ENCODE results near the gene PLAAT4. TPM values are rescaled to one million over a fixed set of nuclear protein-coding genes. Genes with fewer than 3 reads are reported as not detected.

Gene PLAAT4
- total and polyA plus RNA-seq, 2 of the 13 experiments (the other 11 are each of a cell fraction or from before 2014, with no cell fraction given), result 0.71 to 1.00 TPM

- Histone ChIP-seq H3K9me3 (ENCODE audit: low read length) (no peaks in the 10 kb centered on the region), H3K4me3 (replicated peaks in 1 of 3; ENCODE audit: insufficient read depth in 1 of 3, low read depth in 2 of 3, low read length in 3 of 3) (no peak overlapping the region), H3K36me3 (replicated peaks in 1 of 2; ENCODE audit: control insufficient read depth in 1 of 2, insufficient read depth in 2 of 2, low read length in 2 of 2) (no peaks in the 10 kb centered on the region), H3K79me2 (ENCODE audit: insufficient read depth, low read length) (no peaks in the 10 kb centered on the region), H3K9ac (ENCODE audit: insufficient read depth, low read depth, low read length) (no peak overlapping the region), H2AFZ (ENCODE audit: low read length) (no peak overlapping the region), H3K4me2 (ENCODE audit: low read depth, low read length) (no peak overlapping the region), H3K4me1 (ENCODE audit: insufficient read depth, low read length) (no peaks in the 10 kb centered on the region), H3K27ac (ENCODE audit: extremely low read length, insufficient read depth, low read length) (no peak overlapping the region), H4K20me1 (ENCODE audit: insufficient read depth, low read length) (no peaks in the 10 kb centered on the region), H3K27me3 (ENCODE audit: control insufficient read depth in 1 of 2, insufficient read depth in 2 of 2, low read length in 2 of 2) (peaks cover 5 to 36% of the 10 kb centered on the region in 2 experiments; a peak in 4 of 5 replicates)
- peak; percentile 64 for DNase-seq (ENCODE audit: low spot score)
- CTCF ChIA-PET (ENCODE audit: low intra/inter-chr PET ratio, low total read pairs), result interaction anchor here (1.7 kb wide), 1 partner anchor 29 kb away, joined by 21 read pairs; no protein-coding TSS in a partner anchor
- 6% methylated on average over 3 of the region's 3 CpGs for WGBS (ENCODE audit: low lambda C conversion rate)
- FAIRE-seq, result peak; percentile 70
- BruUV-seq (replicated peaks), result no TSS peak
- in situ Hi-C loops (cut with HindIII; ENCODE audit: extremely low pct_ligation_motif_present, low pct_unique_long_range_greater_than_20kb) (no loop called here), intact Hi-C loops (cut with micrococcal nuclease; ENCODE audit: unreplicated experiment) (loop anchor here (1.0 kb wide), 1 partner anchor 29 kb away; no protein-coding TSS in a partner anchor)
- ATAC-seq, result peak; percentile 94
- POLR2A ChIA-PET, result interaction anchor here (0.6 kb wide), 1 partner anchor 138 kb away, joined by 4 read pairs; the partner anchor contains the start of gene SLC22A9
- TF ChIP-seq ARNT (IDR thresholded peaks at IDR 0.05), result no peak
- no peak for TF ChIP-seq UBTF (CRISPR knock-in tag; IDR thresholded peaks at IDR 0.05)
- peak; percentile 83 for TF ChIP-seq STAG1 (CRISPR knock-in tag; IDR thresholded peaks at IDR 0.05)
- no peak for TF ChIP-seq HDAC2 (CRISPR knock-in tag; IDR thresholded peaks at IDR 0.05)
- TF ChIP-seq CSRNP1 (CRISPR knock-in tag; IDR thresholded peaks at IDR 0.05), result no peak
- no peak for TF ChIP-seq MBD4 (IDR thresholded peaks at IDR 0.05; ENCODE audit: borderline replicate concordance, low read length)
- TF ChIP-seq ZNF580 (CRISPR knock-in tag; IDR thresholded peaks at IDR 0.05; ENCODE audit: borderline replicate concordance, low read depth), result 0 out of 2 replicates have a peak, but pooled peaks have one; percentile 34
- TF ChIP-seq PAWR (CRISPR knock-in tag; IDR thresholded peaks at IDR 0.05; ENCODE audit: borderline replicate concordance), result no peak
- peak; percentile 80 for TF ChIP-seq SMC3 (IDR thresholded peaks at IDR 0.05; ENCODE audit: low read length)
- TF ChIP-seq ZNF562 (CRISPR knock-in tag; IDR thresholded peaks at IDR 0.05; ENCODE audit: borderline replicate concordance), result no peak
- no peak for TF ChIP-seq ZNF704 (CRISPR knock-in tag; IDR thresholded peaks at IDR 0.05; ENCODE audit: borderline replicate concordance)
- TF ChIP-seq TAF1 (CRISPR knock-in tag; IDR thresholded peaks at IDR 0.05), result no peak
- peak; percentile 55 for TF ChIP-seq XRCC5 (optimal IDR thresholded peaks at IDR 0.05; ENCODE audit: low read length)
- no peak for TF ChIP-seq ZNF253 (CRISPR knock-in tag; IDR thresholded peaks at IDR 0.05; ENCODE audit: borderline replicate concordance)
- 0 out of 2 replicates have a peak, but pooled peaks have one; percentile 31 for TF ChIP-seq KDM2A (CRISPR knock-in tag; IDR thresholded peaks at IDR 0.05; ENCODE audit: borderline replicate concordance, low read depth)
- TF ChIP-seq HOXA5 (CRISPR knock-in tag; IDR thresholded peaks at IDR 0.05), result 0 out of 2 replicates have a peak, but pooled peaks have one; percentile 42
- no peak for TF ChIP-seq DNMT1 (CRISPR knock-in tag; IDR thresholded peaks at IDR 0.05)
- peak; percentile 83 for TF ChIP-seq CTCF (CRISPR knock-in tag; IDR thresholded peaks at IDR 0.05)
Measured at GRCh38 chr11:63508009-63508408, 28.6 kb upstream of the PLAAT4 start.
